ENCODE measurements around the gene LIN37. TPM values are rescaled to one million over a fixed set of nuclear protein-coding genes. Genes with fewer than 3 reads are reported as not detected.
A peak's percentile ranks its signal among the peaks of the same experiment; 100 is the strongest.

LIN37 gene
- total and polyA plus RNA-seq, 5 donors from 2014 or later, result 9.9 to 16.5 (median 11.7) TPM

GRCh38 chr19:35776102-35776788 lies 27.9 kb downstream of the LIN37 start:
- peak overlapping the region; percentile 9 for H3K27ac ChIP-seq (ENCODE audit: insufficient read depth, low read length, poor library complexity, severe bottlenecking)
- Mint-ChIP-seq H3K9me3 (no peaks in the 10 kb centered on the region), H3K4me3 (peak overlapping the region; percentile 75 to 80 (median 80)), H3K27ac (peak overlapping the region in 2 of 3 donors; percentile 18 to 60), H3K4me1 (peaks cover 4 to 28% (median 9%) of the 10 kb centered on the region in 4 donors), H3K36me3 (peaks cover 6% of the 10 kb centered on the region), H3K27me3 (no peaks in the 10 kb centered on the region)
- peak overlapping the region; percentile 7 for H3K4me3 ChIP-seq (ENCODE audit: low read depth, low read length)
- H3K4me1 ChIP-seq (ENCODE audit: control insufficient read depth, insufficient read depth, low read length, poor library complexity, severe bottlenecking), result peaks cover 17% of the 10 kb centered on the region
- H3K36me3 ChIP-seq (ENCODE audit: control insufficient read depth, insufficient read depth, low read length), result no peaks in the 10 kb centered on the region
- DNase-seq, result no peak
- H3K9me3 ChIP-seq (ENCODE audit: control insufficient read depth in 2 of 2, low read length in 2 of 2), result no peaks in the 10 kb centered on the region
- H3K27me3 ChIP-seq (ENCODE audit: control insufficient read depth, insufficient read depth, low read length), result no peaks in the 10 kb centered on the region
- ATAC-seq (ENCODE audit: low read depth in 2 of 2), result no peak

- Mint-ChIP-seq H3K36me3 (peaks cover 10% of the 10 kb centered on the region), H3K27me3 (no peaks in the 10 kb centered on the region), H3K4me1 (peaks cover 4 to 28% (median 9%) of the 10 kb centered on the region in 4 donors), H3K4me3 (peak overlapping the region; percentile 69 to 79 (median 76)), H3K9me3 (no peaks in the 10 kb centered on the region), H3K27ac (peak overlapping the region in 2 of 3 donors; percentile 18 to 73)
- Histone ChIP-seq H3K4me3 (ENCODE audit: low read depth, low read length) (no peak overlapping the region), H3K9me3 (ENCODE audit: control insufficient read depth in 2 of 2, low read length in 2 of 2) (no peaks in the 10 kb centered on the region), H3K27me3 (ENCODE audit: control insufficient read depth, insufficient read depth, low read length) (no peaks in the 10 kb centered on the region), H3K4me1 (ENCODE audit: control insufficient read depth, insufficient read depth, low read length, poor library complexity, severe bottlenecking) (peaks cover 17% of the 10 kb centered on the region), H3K27ac (ENCODE audit: insufficient read depth, low read length, poor library complexity, severe bottlenecking) (no peak overlapping the region), H3K36me3 (ENCODE audit: control insufficient read depth, insufficient read depth, low read length) (no peaks in the 10 kb centered on the region)
- ATAC-seq (ENCODE audit: low read depth in 2 of 2) (no peak), DNase-seq (no peak)
These were observed 28.9 kb downstream of the LIN37 start for GRCh38 chr19:35777086-35777841.

GRCh38 chr19:35777961-35778360 lies 29.6 kb downstream of the LIN37 start:
- no peak overlapping the region for H3K27ac ChIP-seq (ENCODE audit: insufficient read depth, low read length, poor library complexity, severe bottlenecking)
- Mint-ChIP-seq H3K27ac (peak overlapping the region in 1 of 3 donors; percentile 73), H3K27me3 (no peaks in the 10 kb centered on the region), H3K4me3 (peak overlapping the region in 3 of 4 donors; percentile 68 to 79 (median 69)), H3K9me3 (no peaks in the 10 kb centered on the region), H3K36me3 (peaks cover 13% of the 10 kb centered on the region), H3K4me1 (peaks cover 3 to 28% (median 9%) of the 10 kb centered on the region in 4 donors)
- no peaks in the 10 kb centered on the region for H3K27me3 ChIP-seq (ENCODE audit: control insufficient read depth, insufficient read depth, low read length)
- no peak for DNase-seq
- peaks cover 17% of the 10 kb centered on the region for H3K4me1 ChIP-seq (ENCODE audit: control insufficient read depth, insufficient read depth, low read length, poor library complexity, severe bottlenecking)
- no peak overlapping the region for H3K4me3 ChIP-seq (ENCODE audit: low read depth, low read length)
- H3K9me3 ChIP-seq (ENCODE audit: control insufficient read depth in 2 of 2, low read length in 2 of 2), result no peaks in the 10 kb centered on the region
- no peak for ATAC-seq (ENCODE audit: low read depth in 2 of 2)
- peaks cover 1% of the 10 kb centered on the region for H3K36me3 ChIP-seq (ENCODE audit: control insufficient read depth, insufficient read depth, low read length)

DNA sequence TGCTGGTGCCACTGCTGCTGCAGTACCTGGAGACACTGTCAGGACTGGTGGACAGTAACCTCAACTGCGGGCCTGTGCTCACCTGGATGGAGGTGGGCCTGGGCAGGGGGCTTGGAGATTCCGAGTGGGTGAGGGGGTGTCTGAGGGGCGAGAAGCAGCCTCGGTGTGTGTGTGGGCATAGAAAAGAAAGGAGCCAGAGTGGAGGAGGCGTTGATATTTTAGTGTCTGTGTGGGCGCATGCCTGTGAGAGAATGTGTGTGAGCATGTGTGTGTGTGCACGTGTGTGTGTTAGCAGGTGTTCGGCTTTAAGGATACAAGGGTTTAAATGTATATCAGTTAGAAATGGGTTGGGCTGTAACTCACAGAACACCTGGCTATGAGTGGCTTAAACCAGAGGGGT lies 30.7 kb downstream of the LIN37 start:
- Histone ChIP-seq H3K4me3 (ENCODE audit: low read depth, low read length) (no peak overlapping the region), H3K4me1 (ENCODE audit: control insufficient read depth, insufficient read depth, low read length, poor library complexity, severe bottlenecking) (peaks cover 17% of the 10 kb centered on the region), H3K27me3 (ENCODE audit: control insufficient read depth, insufficient read depth, low read length) (no peaks in the 10 kb centered on the region), H3K27ac (ENCODE audit: insufficient read depth, low read length, poor library complexity, severe bottlenecking) (no peak overlapping the region), H3K36me3 (ENCODE audit: control insufficient read depth, insufficient read depth, low read length) (peaks cover 3% of the 10 kb centered on the region), H3K9me3 (ENCODE audit: control insufficient read depth in 2 of 2, low read length in 2 of 2) (no peaks in the 10 kb centered on the region)
- DNase-seq (no peak), ATAC-seq (ENCODE audit: low read depth in 2 of 2) (no peak)
- peaks cover 19% of the 10 kb centered on the region for H3K36me3 Mint-ChIP-seq
- no peaks in the 10 kb centered on the region for H3K9me3 Mint-ChIP-seq
- H3K4me1 Mint-ChIP-seq, result peaks cover 0 to 31% (median 9%) of the 10 kb centered on the region in 4 donors
- H3K27ac Mint-ChIP-seq, result no peak overlapping the region
- H3K27me3 Mint-ChIP-seq, result no peaks in the 10 kb centered on the region
- peak overlapping the region in 1 of 4 donors; percentile 63 for H3K4me3 Mint-ChIP-seq

DNA sequence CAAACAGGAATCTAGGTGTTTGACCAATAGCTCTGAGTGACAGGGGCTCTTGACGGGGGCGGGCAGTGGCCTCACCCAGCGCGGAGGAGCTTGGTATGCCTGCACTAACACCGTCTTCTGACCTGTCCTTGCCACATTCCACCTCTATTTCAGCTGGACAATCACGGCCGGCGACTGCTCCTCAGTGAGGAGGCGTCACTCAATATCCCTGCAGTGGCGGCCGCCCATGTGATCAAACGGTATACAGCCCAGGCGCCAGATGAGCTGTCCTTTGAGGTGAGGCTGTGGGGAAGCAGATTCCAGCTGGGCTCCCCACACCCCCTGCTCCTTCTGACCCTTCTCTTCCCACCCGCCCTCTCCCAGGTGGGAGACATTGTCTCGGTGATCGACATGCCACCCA lies 31.7 kb downstream of the LIN37 start:
- Mint-ChIP-seq H3K27ac (no peak overlapping the region), H3K36me3 (peaks cover 19% of the 10 kb centered on the region), H3K4me3 (no peak overlapping the region), H3K9me3 (no peaks in the 10 kb centered on the region), H3K27me3 (no peaks in the 10 kb centered on the region), H3K4me1 (peaks cover 0 to 21% (median 7%) of the 10 kb centered on the region in 4 donors)
- Histone ChIP-seq H3K27ac (ENCODE audit: insufficient read depth, low read length, poor library complexity, severe bottlenecking) (no peak overlapping the region), H3K4me3 (ENCODE audit: low read depth, low read length) (no peak overlapping the region), H3K4me1 (ENCODE audit: control insufficient read depth, insufficient read depth, low read length, poor library complexity, severe bottlenecking) (peaks cover 9% of the 10 kb centered on the region), H3K36me3 (ENCODE audit: control insufficient read depth, insufficient read depth, low read length) (peaks cover 3% of the 10 kb centered on the region), H3K27me3 (ENCODE audit: control insufficient read depth, insufficient read depth, low read length) (no peaks in the 10 kb centered on the region), H3K9me3 (ENCODE audit: control insufficient read depth in 2 of 2, low read length in 2 of 2) (no peaks in the 10 kb centered on the region)
- DNase-seq, result no peak
- no peak for ATAC-seq (ENCODE audit: low read depth in 2 of 2)

GRCh38 chr19:35780717-35781116 lies 32.3 kb downstream of the LIN37 start:
- no peaks in the 10 kb centered on the region for H3K9me3 Mint-ChIP-seq
- Histone ChIP-seq H3K27me3 (ENCODE audit: control insufficient read depth, insufficient read depth, low read length) (no peaks in the 10 kb centered on the region), H3K4me1 (ENCODE audit: control insufficient read depth, insufficient read depth, low read length, poor library complexity, severe bottlenecking) (peaks cover 8% of the 10 kb centered on the region), H3K9me3 (ENCODE audit: control insufficient read depth in 2 of 2, low read length in 2 of 2) (no peaks in the 10 kb centered on the region), H3K4me3 (ENCODE audit: low read depth, low read length) (no peak overlapping the region), H3K36me3 (ENCODE audit: control insufficient read depth, insufficient read depth, low read length) (peaks cover 3% of the 10 kb centered on the region), H3K27ac (ENCODE audit: insufficient read depth, low read length, poor library complexity, severe bottlenecking) (no peak overlapping the region)
- H3K36me3 Mint-ChIP-seq, result peaks cover 19% of the 10 kb centered on the region
- no peak for DNase-seq
- no peaks in the 10 kb centered on the region for H3K27me3 Mint-ChIP-seq
- H3K4me1 Mint-ChIP-seq, result peaks cover 0 to 20% (median 7%) of the 10 kb centered on the region in 4 donors
- no peak overlapping the region for H3K27ac Mint-ChIP-seq
- no peak for ATAC-seq (ENCODE audit: low read depth in 2 of 2)
- H3K4me3 Mint-ChIP-seq, result no peak overlapping the region

DNA sequence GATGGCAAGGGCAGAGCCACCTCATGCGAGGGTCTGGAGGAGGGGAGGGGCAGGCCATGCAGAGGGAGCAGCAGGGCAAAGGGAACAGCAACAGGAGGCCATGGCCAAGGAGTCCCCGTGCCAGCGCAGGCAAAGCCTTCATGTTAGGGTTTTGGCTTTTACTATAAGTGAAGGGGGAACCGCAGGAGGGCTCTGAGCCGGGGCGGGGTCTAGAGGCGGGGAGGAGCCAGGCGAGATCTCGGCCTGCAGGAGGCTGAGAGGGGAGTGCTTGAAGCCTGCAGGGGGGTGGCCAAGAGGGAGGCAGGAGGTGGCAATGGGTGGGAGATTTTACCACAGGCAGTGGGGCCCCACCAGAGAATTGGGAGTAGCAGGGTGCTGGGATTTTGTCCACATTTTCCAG lies 33.3 kb downstream of the LIN37 start:
- H3K27ac Mint-ChIP-seq, result no peak overlapping the region
- H3K36me3 ChIP-seq (ENCODE audit: control insufficient read depth, insufficient read depth, low read length), result peaks cover 3% of the 10 kb centered on the region
- H3K27ac ChIP-seq (ENCODE audit: insufficient read depth, low read length, poor library complexity, severe bottlenecking), result no peak overlapping the region
- H3K4me1 Mint-ChIP-seq, result peaks cover 0 to 12% (median 4%) of the 10 kb centered on the region in 4 donors
- H3K4me3 ChIP-seq (ENCODE audit: low read depth, low read length), result no peak overlapping the region
- no peaks in the 10 kb centered on the region for H3K4me1 ChIP-seq (ENCODE audit: control insufficient read depth, insufficient read depth, low read length, poor library complexity, severe bottlenecking)
- no peak overlapping the region for H3K4me3 Mint-ChIP-seq
- H3K36me3 Mint-ChIP-seq, result peaks cover 19% of the 10 kb centered on the region
- no peaks in the 10 kb centered on the region for H3K27me3 Mint-ChIP-seq
- H3K9me3 Mint-ChIP-seq, result no peaks in the 10 kb centered on the region
- no peak for DNase-seq
- no peak for ATAC-seq (ENCODE audit: low read depth in 2 of 2)
- no peaks in the 10 kb centered on the region for H3K9me3 ChIP-seq (ENCODE audit: control insufficient read depth in 2 of 2, low read length in 2 of 2)
- no peaks in the 10 kb centered on the region for H3K27me3 ChIP-seq (ENCODE audit: control insufficient read depth, insufficient read depth, low read length)

All from CD4-positive, CD25-positive, alpha-beta regulatory T cell (primary cell).